Measurements from ENCODE around the gene CDKN2B-AS1.

Gene CDKN2B-AS1

GRCh38 chr9:21982861-21983560 is 11.6 kb upstream of the CDKN2B-AS1 start:
- ChIA-PET CTCF (interaction anchor here (0.6 to 2.5 kb wide), 10 partner anchors 8 to 256 kb away, joined by 3 to 13 read pairs (median 5); partner anchors contain the start of gene CDKN2B), POLR2A (interaction anchor here (1.1 to 7.8 kb wide), 3 partner anchors 8 to 26 kb away, joined by 3 to 51 read pairs (median 18); partner anchors contain the start of genes CDKN2A, CDKN2B and CDKN2B-AS1)
- TF ChIP-seq ZNF768 (tag by site-specific recombination; IDR thresholded peaks at IDR 0.05) (no peak), ZSCAN30 (tag by site-specific recombination; IDR thresholded peaks at IDR 0.05) (no peak), ZNF785 (tag by site-specific recombination; IDR thresholded peaks at IDR 0.05) (no peak), ZNF747 (tag by site-specific recombination; IDR thresholded peaks at IDR 0.05) (no peak), ZFP69B (tag by site-specific recombination; IDR thresholded peaks at IDR 0.05) (no peak), ZXDB (tag by site-specific recombination; IDR thresholded peaks at IDR 0.05) (no peak), FEZF1 (tag by site-specific recombination; IDR thresholded peaks at IDR 0.05) (no peak)
- H3K4me3 ChIP-seq (ENCODE audit: low read depth, low read length) = no peak overlapping the region
- no peaks in the 10 kb centered on the region for H3K36me3 ChIP-seq (ENCODE audit: control insufficient read depth in 2 of 2, insufficient read depth in 1 of 2, low read length in 2 of 2)
- no peaks in the 10 kb centered on the region for H3K9me3 ChIP-seq (ENCODE audit: control insufficient read depth, insufficient read depth, low read depth, low read length)
- H3K4me1 ChIP-seq (ENCODE audit: control insufficient read depth, insufficient read depth, low read length) = peaks cover 38% of the 10 kb centered on the region
- H3K27ac ChIP-seq (ENCODE audit: extremely low read depth, low read depth, low read length) = no peak overlapping the region

DNA sequence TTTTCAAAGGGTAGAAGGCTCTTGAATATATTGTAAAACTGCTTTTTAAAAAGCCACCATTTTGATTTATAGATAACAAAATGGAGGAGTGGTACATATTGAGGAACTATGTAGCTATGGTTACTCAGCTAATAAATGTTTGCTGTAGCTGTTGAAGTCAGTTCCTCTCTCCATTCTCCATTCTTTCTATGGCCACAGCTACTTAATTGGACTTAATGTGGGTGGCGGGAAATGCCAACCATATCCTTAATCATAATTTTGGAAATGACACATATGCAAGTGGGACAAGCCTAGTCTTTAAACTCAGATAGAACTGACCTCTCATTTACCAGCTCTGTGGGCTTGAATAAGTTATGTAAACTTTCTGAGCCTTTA is 11.0 kb upstream of the CDKN2B-AS1 start:
- POLR2A ChIA-PET = interaction anchor here (2.7 to 7.8 kb wide), 2 partner anchors 11 to 25 kb away, joined by 18 to 51 read pairs; partner anchors contain the start of genes CDKN2A, CDKN2B and CDKN2B-AS1
- Histone ChIP-seq H3K4me1 (ENCODE audit: control insufficient read depth, insufficient read depth, low read length) (peaks cover 38% of the 10 kb centered on the region), H3K36me3 (ENCODE audit: control insufficient read depth in 2 of 2, insufficient read depth in 1 of 2, low read length in 2 of 2) (no peaks in the 10 kb centered on the region), H3K9me3 (ENCODE audit: control insufficient read depth, insufficient read depth, low read depth, low read length) (no peaks in the 10 kb centered on the region), H3K4me3 (ENCODE audit: low read depth, low read length) (no peak overlapping the region), H3K27ac (ENCODE audit: extremely low read depth, low read depth, low read length) (no peak overlapping the region)
- TF ChIP-seq ZFP41 (tag by site-specific recombination; IDR thresholded peaks at IDR 0.05; ENCODE audit: borderline replicate concordance) (no peak), PRDM6 (tag by site-specific recombination; IDR thresholded peaks at IDR 0.05) (peak; percentile 39; the same call in 1 of the 2 replicates)
- CTCF ChIA-PET = interaction anchor here (1.1 to 2.5 kb wide), 6 partner anchors 7 to 255 kb away, joined by 3 to 13 read pairs (median 6); partner anchors contain the start of gene CDKN2B

DNA sequence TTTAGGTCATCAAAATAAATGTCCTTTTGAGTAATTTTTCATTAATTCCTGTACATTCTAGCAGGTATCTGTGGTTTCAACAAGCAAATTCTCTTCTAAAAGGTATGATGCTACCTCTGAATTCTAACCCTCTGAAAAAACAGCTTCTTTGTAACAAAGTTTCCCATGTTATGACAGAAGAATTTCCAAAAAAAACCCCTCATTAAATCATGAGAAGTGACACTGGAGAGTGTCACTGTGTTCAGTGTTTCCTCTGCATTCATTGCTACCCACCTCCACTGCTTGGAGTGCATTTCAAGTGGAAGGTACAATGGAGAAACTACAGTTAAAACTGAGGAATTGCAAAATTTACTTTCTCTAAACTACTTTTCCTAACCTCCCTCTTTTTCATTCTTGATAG is 10.5 kb upstream of the CDKN2B-AS1 start:
- H3K4me1 ChIP-seq (ENCODE audit: control insufficient read depth, insufficient read depth, low read length) = peaks cover 38% of the 10 kb centered on the region
- POLR2A ChIA-PET = interaction anchor here (2.7 to 7.8 kb wide), 2 partner anchors 11 to 25 kb away, joined by 18 to 51 read pairs; partner anchors contain the start of genes CDKN2A, CDKN2B and CDKN2B-AS1
- no peak for TF ChIP-seq GLIS2 (tag by site-specific recombination; IDR thresholded peaks at IDR 0.05)
- no peak for TF ChIP-seq ZNF341 (tag by site-specific recombination; IDR thresholded peaks at IDR 0.05; ENCODE audit: low read depth)
- TF ChIP-seq SP2 (tag by site-specific recombination; IDR thresholded peaks at IDR 0.05) = no peak
- TF ChIP-seq SCRT1 (tag by site-specific recombination; IDR thresholded peaks at IDR 0.05; ENCODE audit: borderline replicate concordance) = no peak
- no peak for TF ChIP-seq KLF16 (tag by site-specific recombination; IDR thresholded peaks at IDR 0.05)
- no peak for TF ChIP-seq ZFP69B (tag by site-specific recombination; IDR thresholded peaks at IDR 0.05)
- TF ChIP-seq WT1 (tag by site-specific recombination; IDR thresholded peaks at IDR 0.05) = no peak
- TF ChIP-seq ZNF560 (tag by site-specific recombination; IDR thresholded peaks at IDR 0.05; ENCODE audit: borderline replicate concordance) = no peak
- no peak for TF ChIP-seq ZNF624 (tag by site-specific recombination; IDR thresholded peaks at IDR 0.05)
- TF ChIP-seq ZNF138 (tag by site-specific recombination; IDR thresholded peaks at IDR 0.05; ENCODE audit: borderline replicate concordance) = no peak
- TF ChIP-seq SCRT2 (tag by site-specific recombination; IDR thresholded peaks at IDR 0.05) = no peak
- no peak for TF ChIP-seq ZSCAN4 (tag by site-specific recombination; IDR thresholded peaks at IDR 0.05)
- 0 out of 2 replicates have a peak, but pooled peaks have one; percentile 76 for TF ChIP-seq PRDM1 (tag by site-specific recombination; IDR thresholded peaks at IDR 0.05)
- no peak for TF ChIP-seq SETDB1 (IDR thresholded peaks at IDR 0.05; ENCODE audit: insufficient read length, low read length)
- TF ChIP-seq PRDM6 (tag by site-specific recombination; IDR thresholded peaks at IDR 0.05) = peak; percentile 47; the same call in 1 of the 2 replicates

More for the DNA sequence above, 10.5 kb upstream of the CDKN2B-AS1 start:
- no peaks in the 10 kb centered on the region for H3K9me3 ChIP-seq (ENCODE audit: control insufficient read depth, insufficient read depth, low read depth, low read length)
- H3K36me3 ChIP-seq (ENCODE audit: control insufficient read depth in 2 of 2, insufficient read depth in 1 of 2, low read length in 2 of 2) = peaks cover 0 to 3% of the 10 kb centered on the region in 2 experiments; a peak in 1 of 3 replicates
- CTCF ChIA-PET = interaction anchor here (1.1 to 2.5 kb wide), 5 partner anchors 24 to 255 kb away, joined by 5 to 13 read pairs (median 6); partner anchors contain the start of gene CDKN2B
- H3K4me3 ChIP-seq (ENCODE audit: low read depth, low read length) = no peak overlapping the region
- H3K27ac ChIP-seq (ENCODE audit: extremely low read depth, low read depth, low read length) = no peak overlapping the region
